ENCODE measurements around the gene COL4A2.

DNA sequence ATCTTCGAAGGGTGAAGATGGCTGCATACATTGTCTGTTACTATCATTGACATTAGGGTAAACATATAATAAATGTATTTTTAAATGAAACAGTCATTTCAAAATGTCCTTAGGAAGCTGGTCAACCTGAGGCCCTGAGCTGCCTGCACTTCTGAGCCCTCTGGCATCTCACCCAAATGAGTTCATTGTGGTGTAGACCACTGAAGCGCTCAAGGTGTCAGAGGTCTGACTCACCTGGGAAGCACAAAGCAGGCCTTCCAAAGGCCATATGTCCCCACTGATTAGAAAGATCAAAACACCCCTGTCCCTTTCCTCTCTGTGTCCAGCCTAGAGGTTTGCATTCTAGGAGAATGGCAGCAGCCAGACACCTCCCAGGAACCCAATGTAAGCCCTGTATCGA is 59.6 kb downstream of the COL4A2 start:
- no peak for TF ChIP-seq ZSCAN20 (CRISPR knock-in tag; IDR thresholded peaks at IDR 0.05)
- TF ChIP-seq, protein P1, sequence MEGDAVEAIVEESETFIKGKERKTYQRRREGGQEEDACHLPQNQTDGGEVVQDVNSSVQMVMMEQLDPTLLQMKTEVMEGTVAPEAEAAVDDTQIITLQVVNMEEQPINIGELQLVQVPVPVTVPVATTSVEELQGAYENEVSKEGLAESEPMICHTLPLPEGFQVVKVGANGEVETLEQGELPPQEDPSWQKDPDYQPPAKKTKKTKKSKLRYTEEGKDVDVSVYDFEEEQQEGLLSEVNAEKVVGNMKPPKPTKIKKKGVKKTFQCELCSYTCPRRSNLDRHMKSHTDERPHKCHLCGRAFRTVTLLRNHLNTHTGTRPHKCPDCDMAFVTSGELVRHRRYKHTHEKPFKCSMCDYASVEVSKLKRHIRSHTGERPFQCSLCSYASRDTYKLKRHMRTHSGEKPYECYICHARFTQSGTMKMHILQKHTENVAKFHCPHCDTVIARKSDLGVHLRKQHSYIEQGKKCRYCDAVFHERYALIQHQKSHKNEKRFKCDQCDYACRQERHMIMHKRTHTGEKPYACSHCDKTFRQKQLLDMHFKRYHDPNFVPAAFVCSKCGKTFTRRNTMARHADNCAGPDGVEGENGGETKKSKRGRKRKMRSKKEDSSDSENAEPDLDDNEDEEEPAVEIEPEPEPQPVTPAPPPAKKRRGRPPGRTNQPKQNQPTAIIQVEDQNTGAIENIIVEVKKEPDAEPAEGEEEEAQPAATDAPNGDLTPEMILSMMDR (IDR thresholded peaks at IDR 0.05), result no peak
- no peak for TF ChIP-seq BHLHE40 (IDR thresholded peaks at IDR 0.05; ENCODE audit: low read depth, low read length)
- no peak for TF ChIP-seq RCOR1 (IDR thresholded peaks at IDR 0.05; ENCODE audit: low read depth, low read length)
- TF ChIP-seq POLR2A (IDR thresholded peaks at IDR 0.05; ENCODE audit: low read length), result no peak
- TF ChIP-seq HDAC2 (IDR thresholded peaks at IDR 0.05), result no peak
- no peak for TF ChIP-seq JUN (IDR thresholded peaks at IDR 0.05)
- TF ChIP-seq, protein P2, sequence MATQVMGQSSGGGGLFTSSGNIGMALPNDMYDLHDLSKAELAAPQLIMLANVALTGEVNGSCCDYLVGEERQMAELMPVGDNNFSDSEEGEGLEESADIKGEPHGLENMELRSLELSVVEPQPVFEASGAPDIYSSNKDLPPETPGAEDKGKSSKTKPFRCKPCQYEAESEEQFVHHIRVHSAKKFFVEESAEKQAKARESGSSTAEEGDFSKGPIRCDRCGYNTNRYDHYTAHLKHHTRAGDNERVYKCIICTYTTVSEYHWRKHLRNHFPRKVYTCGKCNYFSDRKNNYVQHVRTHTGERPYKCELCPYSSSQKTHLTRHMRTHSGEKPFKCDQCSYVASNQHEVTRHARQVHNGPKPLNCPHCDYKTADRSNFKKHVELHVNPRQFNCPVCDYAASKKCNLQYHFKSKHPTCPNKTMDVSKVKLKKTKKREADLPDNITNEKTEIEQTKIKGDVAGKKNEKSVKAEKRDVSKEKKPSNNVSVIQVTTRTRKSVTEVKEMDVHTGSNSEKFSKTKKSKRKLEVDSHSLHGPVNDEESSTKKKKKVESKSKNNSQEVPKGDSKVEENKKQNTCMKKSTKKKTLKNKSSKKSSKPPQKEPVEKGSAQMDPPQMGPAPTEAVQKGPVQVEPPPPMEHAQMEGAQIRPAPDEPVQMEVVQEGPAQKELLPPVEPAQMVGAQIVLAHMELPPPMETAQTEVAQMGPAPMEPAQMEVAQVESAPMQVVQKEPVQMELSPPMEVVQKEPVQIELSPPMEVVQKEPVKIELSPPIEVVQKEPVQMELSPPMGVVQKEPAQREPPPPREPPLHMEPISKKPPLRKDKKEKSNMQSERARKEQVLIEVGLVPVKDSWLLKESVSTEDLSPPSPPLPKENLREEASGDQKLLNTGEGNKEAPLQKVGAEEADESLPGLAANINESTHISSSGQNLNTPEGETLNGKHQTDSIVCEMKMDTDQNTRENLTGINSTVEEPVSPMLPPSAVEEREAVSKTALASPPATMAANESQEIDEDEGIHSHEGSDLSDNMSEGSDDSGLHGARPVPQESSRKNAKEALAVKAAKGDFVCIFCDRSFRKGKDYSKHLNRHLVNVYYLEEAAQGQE (IDR thresholded peaks at IDR 0.05), result no peak
- no peak for TF ChIP-seq HOXA7 (CRISPR knock-in tag; IDR thresholded peaks at IDR 0.05)
- TF ChIP-seq RAD21 (conservative IDR thresholded peaks at IDR 0.05 in 1 of 2, IDR thresholded peaks at IDR 0.05 in 1 of 2), result no peak
- no peak for TF ChIP-seq RNF2 (IDR thresholded peaks at IDR 0.05; ENCODE audit: borderline replicate concordance, low read depth)
